ENCODE results near the gene ADGRV1. TPM values are rescaled to one million over a fixed set of nuclear protein-coding genes. Genes with fewer than 3 reads are reported as not detected.
"Not testable (repeated sequence)": the region's sequence is repeated elsewhere in the genome, so short reads cannot be mapped to it uniquely, and the experiment has no call there.

Gene ADGRV1
- total and polyA plus RNA-seq, 4 donors, result 0.36 to 0.64 (median 0.50) TPM

DNA sequence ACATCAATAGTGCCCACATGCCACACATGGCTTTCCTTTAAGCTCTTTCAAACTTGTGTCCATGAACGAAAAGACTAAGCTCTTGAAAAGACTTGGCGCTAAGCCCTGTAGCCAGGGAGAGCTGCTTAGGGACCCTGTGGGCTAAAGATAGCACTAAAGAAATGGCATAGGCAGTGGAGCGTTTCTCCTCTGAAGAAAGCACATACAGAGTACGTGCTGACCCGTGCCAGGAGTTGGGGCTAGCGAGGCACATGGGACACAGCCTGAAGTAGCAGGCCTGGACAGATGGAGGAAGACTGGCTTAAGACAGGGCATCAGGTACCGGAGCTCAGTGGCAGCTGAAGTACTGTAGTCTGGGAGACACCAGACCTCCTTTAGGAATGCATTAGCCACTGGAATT lies 39.7 kb downstream of the ADGRV1 start:
- H3K27ac ChIP-seq (ENCODE audit: low read depth in 1 of 2, low read length in 2 of 2), result no peak overlapping the region
- no peaks in the 10 kb centered on the region for H3K36me3 ChIP-seq (ENCODE audit: control insufficient read depth in 1 of 2, insufficient read depth in 2 of 2, low read length in 1 of 2)
- intact Hi-C loops (cut with DNase I), result no loop called here
- no peak overlapping the region for H3K4me3 ChIP-seq (ENCODE audit: low read length in 2 of 2)
- 26 to 33% methylated on average over 7 of the region's 7 CpGs for WGBS, 2 donors
- ATAC-seq (ENCODE audit: low FRiP score) (no peak), DNase-seq (no peak)
- no peaks in the 10 kb centered on the region for H3K27me3 ChIP-seq (ENCODE audit: control insufficient read depth in 1 of 2, insufficient read depth in 2 of 2, low read length in 1 of 2)
- no peaks in the 10 kb centered on the region for H3K9me3 ChIP-seq (ENCODE audit: control insufficient read depth, low read length)
- H3K4me1 ChIP-seq (ENCODE audit: control insufficient read depth in 1 of 2, insufficient read depth in 2 of 2, low read length in 2 of 2), result no peaks in the 10 kb centered on the region

DNA sequence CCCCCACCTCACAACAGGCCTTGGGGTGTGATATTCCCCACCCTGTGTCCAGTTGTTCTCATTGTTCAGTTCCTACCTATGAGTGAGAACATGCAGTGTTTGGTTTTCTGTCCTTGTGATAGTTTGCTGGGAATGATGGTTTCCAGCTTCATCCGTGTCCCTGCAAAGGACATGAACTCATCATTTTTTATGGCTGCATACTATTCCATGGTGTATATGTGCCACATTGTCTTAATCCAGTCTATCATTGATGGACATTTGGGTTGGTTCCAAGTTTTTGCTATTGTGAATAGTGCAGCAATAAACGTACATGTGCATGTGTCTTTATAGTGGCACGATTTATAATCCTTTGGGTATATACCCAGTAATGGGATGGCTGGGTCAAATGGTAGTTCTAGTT lies 41.7 kb downstream of the ADGRV1 start:
- intact Hi-C loops (cut with DNase I); ATAC-seq (ENCODE audit: low FRiP score); H3K36me3 ChIP-seq (ENCODE audit: control insufficient read depth in 1 of 2, insufficient read depth in 2 of 2, low read length in 1 of 2); H3K4me1 ChIP-seq (ENCODE audit: control insufficient read depth in 1 of 2, insufficient read depth in 2 of 2, low read length in 2 of 2); H3K27ac ChIP-seq (ENCODE audit: low read depth in 1 of 2, low read length in 2 of 2); H3K4me3 ChIP-seq (ENCODE audit: low read length in 2 of 2); DNase-seq; H3K9me3 ChIP-seq (ENCODE audit: control insufficient read depth, low read length); H3K27me3 ChIP-seq (ENCODE audit: control insufficient read depth in 1 of 2, insufficient read depth in 2 of 2, low read length in 1 of 2): not testable (repeated sequence)
- 87 to 88% methylated on average over 3 of the region's 3 CpGs for WGBS, 2 donors

DNA sequence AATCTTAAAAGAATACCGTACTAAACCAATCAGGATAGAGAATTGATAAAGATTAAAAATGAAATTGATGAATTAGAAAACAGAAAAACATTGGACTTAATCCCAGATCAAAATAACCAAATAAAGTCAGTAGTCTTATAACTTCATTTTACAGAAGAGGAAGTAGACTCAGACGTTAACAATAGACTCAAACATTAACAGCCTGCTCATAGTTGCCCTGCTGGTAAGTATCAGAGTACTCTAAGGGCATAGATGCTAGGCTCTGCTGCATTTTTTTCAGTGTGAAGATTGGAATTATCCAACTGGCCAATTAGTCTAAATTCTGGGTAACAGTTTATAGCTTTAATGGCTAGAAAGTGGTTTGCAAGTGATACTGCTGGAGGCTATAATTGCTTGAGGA lies 42.9 kb downstream of the ADGRV1 start:
- intact Hi-C loops (cut with DNase I), result no loop called here
- Histone ChIP-seq H3K9me3 (ENCODE audit: control insufficient read depth, low read length) (no peaks in the 10 kb centered on the region), H3K27me3 (ENCODE audit: control insufficient read depth in 1 of 2, insufficient read depth in 2 of 2, low read length in 1 of 2) (peaks cover 0 to under 1% of the 10 kb centered on the region in 2 donors), H3K36me3 (ENCODE audit: control insufficient read depth in 1 of 2, insufficient read depth in 2 of 2, low read length in 1 of 2) (no peaks in the 10 kb centered on the region), H3K27ac (ENCODE audit: low read depth in 1 of 2, low read length in 2 of 2) (no peak overlapping the region), H3K4me1 (ENCODE audit: control insufficient read depth in 1 of 2, insufficient read depth in 2 of 2, low read length in 2 of 2) (no peaks in the 10 kb centered on the region), H3K4me3 (ENCODE audit: low read length in 2 of 2) (no peak overlapping the region)
- 64 to 67% methylated on average over 2 of the region's 2 CpGs for WGBS, 2 donors
- DNase-seq (no peak), ATAC-seq (ENCODE audit: low FRiP score) (no peak)

DNA sequence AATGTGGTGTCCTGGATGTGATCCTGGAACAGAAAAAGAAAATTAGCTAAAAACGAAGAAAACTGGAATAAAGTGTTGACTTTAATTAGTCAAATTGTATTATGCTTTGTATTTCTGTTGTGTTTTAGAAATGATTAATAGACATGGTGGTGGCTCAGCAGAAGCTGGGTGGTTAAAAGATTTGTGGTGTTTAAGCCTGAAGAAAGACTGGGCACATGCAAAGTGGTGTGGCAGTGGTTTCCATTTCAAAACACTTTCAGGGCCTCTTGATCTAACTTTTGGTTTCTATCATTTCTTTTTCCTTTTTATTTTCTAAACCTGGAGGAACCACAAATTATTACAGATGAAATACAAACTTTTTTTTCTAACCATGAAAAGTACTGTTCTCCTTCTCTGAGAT lies 44.1 kb downstream of the ADGRV1 start:
- Histone ChIP-seq H3K4me3 (ENCODE audit: low read length in 2 of 2) (no peak overlapping the region), H3K27ac (ENCODE audit: low read depth in 1 of 2, low read length in 2 of 2) (no peak overlapping the region), H3K27me3 (ENCODE audit: control insufficient read depth in 1 of 2, insufficient read depth in 2 of 2, low read length in 1 of 2) (peaks cover 0 to 2% of the 10 kb centered on the region in 2 donors), H3K36me3 (ENCODE audit: control insufficient read depth in 1 of 2, insufficient read depth in 2 of 2, low read length in 1 of 2) (no peaks in the 10 kb centered on the region), H3K9me3 (ENCODE audit: control insufficient read depth, low read length) (no peaks in the 10 kb centered on the region), H3K4me1 (ENCODE audit: control insufficient read depth in 1 of 2, insufficient read depth in 2 of 2, low read length in 2 of 2) (no peaks in the 10 kb centered on the region)
- ATAC-seq (ENCODE audit: low FRiP score), result no peak
- intact Hi-C loops (cut with DNase I), result no loop called here
- WGBS, 2 donors, result 50% methylated on average over 1 of the region's 1 CpG
- no peak for DNase-seq

DNA sequence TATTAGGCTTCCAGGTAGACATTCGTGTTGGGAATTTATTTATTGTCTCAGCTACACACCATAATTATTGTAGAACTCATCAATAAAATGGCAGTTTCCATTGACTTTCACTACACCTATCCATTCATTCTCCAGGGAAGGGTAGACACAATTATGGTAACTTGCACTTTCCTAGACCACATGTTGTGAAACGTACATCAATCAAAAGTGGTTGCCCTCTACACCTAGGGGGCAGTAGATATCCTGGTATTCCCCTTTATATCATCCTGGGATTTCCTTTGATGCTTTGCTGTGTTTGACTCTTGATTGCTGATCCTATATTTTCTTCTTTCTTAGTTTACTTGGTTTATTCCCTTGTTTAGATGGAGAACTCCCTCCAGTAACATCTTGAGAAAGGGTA lies 47.9 kb downstream of the ADGRV1 start:
- Histone ChIP-seq H3K36me3 (ENCODE audit: control insufficient read depth in 1 of 2, insufficient read depth in 2 of 2, low read length in 1 of 2) (no peaks in the 10 kb centered on the region), H3K27ac (ENCODE audit: low read depth in 1 of 2, low read length in 2 of 2) (no peak overlapping the region), H3K4me1 (ENCODE audit: control insufficient read depth in 1 of 2, insufficient read depth in 2 of 2, low read length in 2 of 2) (no peaks in the 10 kb centered on the region), H3K4me3 (ENCODE audit: low read length in 2 of 2) (no peak overlapping the region), H3K9me3 (ENCODE audit: control insufficient read depth, low read length) (no peaks in the 10 kb centered on the region), H3K27me3 (ENCODE audit: control insufficient read depth in 1 of 2, insufficient read depth in 2 of 2, low read length in 1 of 2) (peaks cover 0 to 2% of the 10 kb centered on the region in 2 donors)
- WGBS, 2 donors, result 54 to 58% methylated on average over 2 of the region's 2 CpGs
- ATAC-seq (ENCODE audit: low FRiP score) (no peak), DNase-seq (no peak)
- intact Hi-C loops (cut with DNase I), result no loop called here

DNA sequence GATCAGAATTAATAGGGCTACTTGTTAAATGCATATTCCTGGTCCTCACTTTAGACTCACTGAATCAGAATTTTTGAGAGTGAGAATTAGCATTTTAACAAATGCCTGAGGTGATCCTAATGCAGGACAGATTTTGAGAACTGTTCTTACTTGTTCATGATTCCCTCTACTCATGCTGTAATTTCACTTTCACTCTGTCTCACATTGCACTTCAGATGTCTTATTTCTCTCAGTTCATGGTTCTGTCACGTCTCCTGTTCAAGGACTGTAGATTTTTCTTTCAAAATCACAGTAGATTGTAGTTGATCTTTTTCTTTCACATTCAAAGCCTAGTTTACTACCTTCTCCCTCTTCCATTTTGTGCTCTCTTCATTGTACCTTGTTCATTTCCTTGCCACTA lies 54.3 kb downstream of the ADGRV1 start:
- intact Hi-C loops (cut with DNase I), result no loop called here
- 52% methylated on average over 1 of the region's 1 CpG for WGBS, 2 donors
- no peaks in the 10 kb centered on the region for H3K36me3 ChIP-seq (ENCODE audit: control insufficient read depth in 1 of 2, insufficient read depth in 2 of 2, low read length in 1 of 2)
- H3K4me3 ChIP-seq (ENCODE audit: low read length in 2 of 2), result no peak overlapping the region
- ATAC-seq (ENCODE audit: low FRiP score), result no peak
- H3K27me3 ChIP-seq (ENCODE audit: control insufficient read depth in 1 of 2, insufficient read depth in 2 of 2, low read length in 1 of 2), result no peaks in the 10 kb centered on the region
- no peaks in the 10 kb centered on the region for H3K9me3 ChIP-seq (ENCODE audit: control insufficient read depth, low read length)
- no peak overlapping the region for H3K27ac ChIP-seq (ENCODE audit: low read depth in 1 of 2, low read length in 2 of 2)
- H3K4me1 ChIP-seq (ENCODE audit: control insufficient read depth in 1 of 2, insufficient read depth in 2 of 2, low read length in 2 of 2), result no peaks in the 10 kb centered on the region
- DNase-seq, result no peak

- no peak overlapping the region for H3K27ac ChIP-seq (ENCODE audit: low read depth in 1 of 2, low read length in 2 of 2)
- no peak overlapping the region for H3K4me3 ChIP-seq (ENCODE audit: low read length in 2 of 2)
- no peak for DNase-seq
- no peaks in the 10 kb centered on the region for H3K9me3 ChIP-seq (ENCODE audit: control insufficient read depth, low read length)
- intact Hi-C loops (cut with DNase I), result no loop called here
- no peak for ATAC-seq (ENCODE audit: low FRiP score)
- H3K4me1 ChIP-seq (ENCODE audit: control insufficient read depth in 1 of 2, insufficient read depth in 2 of 2, low read length in 2 of 2), result no peaks in the 10 kb centered on the region
- no peaks in the 10 kb centered on the region for H3K36me3 ChIP-seq (ENCODE audit: control insufficient read depth in 1 of 2, insufficient read depth in 2 of 2, low read length in 1 of 2)
- 67 to 68% methylated on average over 3 of the region's 3 CpGs for WGBS, 2 donors
- H3K27me3 ChIP-seq (ENCODE audit: control insufficient read depth in 1 of 2, insufficient read depth in 2 of 2, low read length in 1 of 2), result no peaks in the 10 kb centered on the region
Measured at GRCh38 chr5:90613459-90613858, 54.9 kb downstream of the ADGRV1 start.

GRCh38 chr5:90613918-90614504 lies 55.4 kb downstream of the ADGRV1 start:
- H3K27me3 ChIP-seq (ENCODE audit: control insufficient read depth in 1 of 2, insufficient read depth in 2 of 2, low read length in 1 of 2), result no peaks in the 10 kb centered on the region
- no peaks in the 10 kb centered on the region for H3K9me3 ChIP-seq (ENCODE audit: control insufficient read depth, low read length)
- ATAC-seq (ENCODE audit: low FRiP score) (no peak), DNase-seq (no peak)
- no peaks in the 10 kb centered on the region for H3K4me1 ChIP-seq (ENCODE audit: control insufficient read depth in 1 of 2, insufficient read depth in 2 of 2, low read length in 2 of 2)
- H3K36me3 ChIP-seq (ENCODE audit: control insufficient read depth in 1 of 2, insufficient read depth in 2 of 2, low read length in 1 of 2), result no peaks in the 10 kb centered on the region
- H3K27ac ChIP-seq (ENCODE audit: low read depth in 1 of 2, low read length in 2 of 2), result no peak overlapping the region
- H3K4me3 ChIP-seq (ENCODE audit: low read length in 2 of 2), result no peak overlapping the region
- intact Hi-C loops (cut with DNase I), result no loop called here
- 47 to 56% methylated on average over 6 of the region's 6 CpGs for WGBS, 2 donors

DNA sequence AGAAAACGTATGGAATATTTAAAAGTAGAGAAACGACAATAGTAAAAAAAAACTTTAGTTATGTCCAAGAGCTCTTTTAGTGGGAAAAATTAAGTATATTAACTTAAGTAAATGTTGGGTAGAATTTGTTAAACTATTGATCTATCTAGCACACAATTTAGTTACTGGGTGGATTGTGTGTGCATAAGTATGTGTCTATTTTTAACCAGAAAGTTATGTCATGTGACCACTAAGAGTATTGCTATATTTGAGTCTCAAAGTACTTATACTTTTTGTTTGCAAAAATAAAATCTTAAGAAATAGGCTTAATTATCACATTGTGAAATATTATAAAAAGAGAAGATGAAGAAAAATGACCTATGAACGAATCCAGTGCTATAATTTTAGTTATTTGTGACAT lies 56.8 kb downstream of the ADGRV1 start:
- ATAC-seq (ENCODE audit: low FRiP score) (no peak), DNase-seq (no peak)
- Histone ChIP-seq H3K27me3 (ENCODE audit: control insufficient read depth in 1 of 2, insufficient read depth in 2 of 2, low read length in 1 of 2) (no peaks in the 10 kb centered on the region), H3K9me3 (ENCODE audit: control insufficient read depth, low read length) (no peaks in the 10 kb centered on the region), H3K4me1 (ENCODE audit: control insufficient read depth in 1 of 2, insufficient read depth in 2 of 2, low read length in 2 of 2) (no peaks in the 10 kb centered on the region), H3K36me3 (ENCODE audit: control insufficient read depth in 1 of 2, insufficient read depth in 2 of 2, low read length in 1 of 2) (no peaks in the 10 kb centered on the region), H3K4me3 (ENCODE audit: low read length in 2 of 2) (no peak overlapping the region), H3K27ac (ENCODE audit: low read depth in 1 of 2, low read length in 2 of 2) (no peak overlapping the region)
- WGBS, 2 donors, result 57 to 60% methylated on average over 3 of the region's 3 CpGs
- intact Hi-C loops (cut with DNase I), result no loop called here

All from aorta (tissue), 5 donors.